SK-N-SH treated with all-trans-retinoic acid at 6 μM for 48 hours (cell line): ENCODE results near the gene GSTM3.

ENCODE experiments used
- ARNTL ChIP-seq: fragments of 450-650 bp; formaldehyde crosslinking; IDR thresholded peaks from 2 replicates; pipeline ENCODE4 v1.5.0; 2020; ENCODE audit warnings: low read depth, mild to moderate bottlenecking, moderate library complexity, borderline replicate concordance
- BACH2 ChIP-seq: fragments of 250-450 bp; sonication (Bioruptor Pico); IDR thresholded peaks from 2 replicates; pipeline ENCODE4 v1.9.0; 2021; ENCODE audit warnings: mild to moderate bottlenecking, borderline replicate concordance
- CREB5 ChIP-seq: fragments of 250-450 bp; sonication (Bioruptor Pico); IDR thresholded peaks from 2 replicates; pipeline ENCODE4 v1.5.1; 2020; ENCODE audit warnings: low read depth, mild to moderate bottlenecking, moderate library complexity
- ISL1 ChIP-seq: fragments of 250-450 bp; sonication (Bioruptor Pico); IDR thresholded peaks from 2 replicates; pipeline ENCODE4 v2.1.2; 2022; ENCODE audit warnings: mild to moderate bottlenecking, moderate library complexity
- OSR1 ChIP-seq: fragments of 250-450 bp; sonication (Bioruptor Pico); IDR thresholded peaks from 2 replicates; pipeline ENCODE4 v1.8.0; 2022; ENCODE audit warnings: moderate library complexity, mild to moderate bottlenecking, inconsistent platforms
- PATZ1 ChIP-seq: fragments of 250-450 bp; sonication (Bioruptor Pico); IDR thresholded peaks from 2 replicates; pipeline ENCODE4 v1.8.0; 2020; ENCODE audit warnings: mild to moderate bottlenecking, moderate library complexity, borderline replicate concordance
- ZC3H10 ChIP-seq: fragments of 250-450 bp; sonication (Bioruptor Pico); IDR thresholded peaks from 2 replicates; pipeline ENCODE4 v1.5.1; 2021; ENCODE audit warnings: mild to moderate bottlenecking, moderate library complexity
- ZFP3 ChIP-seq: fragments of 250-450 bp; sonication (Bioruptor Pico); IDR thresholded peaks from 2 replicates; pipeline ENCODE4 v1.5.0; 2020; ENCODE audit warnings: mild to moderate bottlenecking, moderate library complexity
- ZNF565 ChIP-seq: fragments of 450-650 bp; formaldehyde crosslinking; conservative IDR thresholded peaks from 2 replicates; pipeline ENCODE4 v1.5.0; 2020; ENCODE audit warnings: low read depth, mild to moderate bottlenecking, moderate library complexity
- ZNF8 ChIP-seq: fragments of 450-650 bp; formaldehyde crosslinking; IDR thresholded peaks from 2 replicates; pipeline ENCODE4 v1.5.0; 2020; ENCODE audit warnings: mild to moderate bottlenecking, moderate library complexity

- TF ChIP-seq PATZ1 (no peak), CREB5 (no peak), ZNF565 (no peak), ISL1 (no peak), ZC3H10 (no peak), OSR1 (no peak), BACH2 (CRISPR knock-in tag) (no peak), ARNTL (CRISPR knock-in tag) (no peak), ZFP3 (CRISPR knock-in tag) (no peak), ZNF8 (CRISPR knock-in tag) (no peak)
These were observed 18.9 kb downstream of the GSTM3 start for GRCh38 chr1:109721971-109722370.
